OCI-LY1 (cell line): ENCODE results near the gene SENP1.

Experiments
- H2AFZ ChIP-seq: fragments of 200-600 bp; sonication (generic), shearing (Covaris generic); 2 replicates; pipeline ENCODE4 v1.6.0; 2014; ENCODE audit warnings: antibody characterized with exemption, mild to moderate bottlenecking, low read length
- H3F3A ChIP-seq: fragments of 200-600 bp; sonication (generic), shearing (Covaris generic); 2 replicates; pipeline ENCODE4 v1.6.0; 2014; ENCODE audit warnings: mild to moderate bottlenecking, antibody characterized with exemption, low read length, moderate library complexity; ENCODE audit not compliant: insufficient read depth
- H3K27ac ChIP-seq: fragments of 200-600 bp; sonication (generic); 2 replicates; pipeline ENCODE4 v1.5.1; 2014; ENCODE audit warnings: low read length, mixed run types, mild to moderate bottlenecking, low read depth; ENCODE audit not compliant: poor library complexity, severe bottlenecking
- H3K27me3 ChIP-seq: fragments of 200-600 bp; sonication (generic); 2 replicates; pipeline ENCODE4 v1.6.0; 2014; ENCODE audit warnings: antibody characterized with exemption, mild to moderate bottlenecking, low read length, moderate library complexity; ENCODE audit not compliant: insufficient read depth
- H3K36me3 ChIP-seq: fragments of 200-600 bp; sonication (generic); 2 replicates; pipeline ENCODE4 v1.6.1; 2014; ENCODE audit warnings: mild to moderate bottlenecking, antibody characterized with exemption, low read length, moderate library complexity, mixed read lengths; ENCODE audit not compliant: insufficient read depth
- H3K4me1 ChIP-seq: fragments of 200-600 bp; sonication (generic); 2 replicates; pipeline ENCODE4 v1.5.1; 2014; ENCODE audit warnings: mild to moderate bottlenecking, low read length, moderate library complexity; ENCODE audit not compliant: insufficient read depth, severe bottlenecking
- H3K4me2 ChIP-seq: fragments of 200-600 bp; sonication (generic), shearing (Covaris generic); 2 replicates; pipeline ENCODE4 v1.6.1; 2014; ENCODE audit warnings: low read length
- H3K4me3 ChIP-seq: fragments of 200-600 bp; sonication (generic); 2 replicates; pipeline ENCODE4 v1.5.1; 2014; ENCODE audit warnings: low read length, low read depth, mild to moderate bottlenecking, mixed read lengths; ENCODE audit not compliant: poor library complexity, severe bottlenecking
- H3K79me2 ChIP-seq: fragments of 200-600 bp; shearing (Covaris generic); 2 replicates; pipeline ENCODE4 v1.6.1; 2016; ENCODE audit warnings: mixed run types, low read length, mixed read lengths; ENCODE audit not compliant: insufficient read depth
- H3K9ac ChIP-seq: fragments of 200-600 bp; sonication (generic), shearing (Covaris generic); 2 replicates; pipeline ENCODE4 v1.6.1; 2014; ENCODE audit warnings: mild to moderate bottlenecking, low read length, mixed read lengths
- H3K9me2 ChIP-seq: fragments of 200-600 bp; sonication (generic), shearing (Covaris generic); 2 replicates; pipeline ENCODE4 v1.6.1; 2014; ENCODE audit warnings: low read depth, mild to moderate bottlenecking, low read length, mixed read lengths
- H3K9me3 ChIP-seq: fragments of 200-600 bp; shearing (Covaris generic); 2 replicates; pipeline ENCODE4 v1.6.1; 2014; ENCODE audit warnings: low read length, mixed read lengths
- H4K20me1 ChIP-seq: fragments of 200-600 bp; sonication (generic), shearing (Covaris generic); 2 replicates; pipeline ENCODE4 v1.6.0; 2016; ENCODE audit warnings: mild to moderate bottlenecking, low read length; ENCODE audit not compliant: insufficient read depth
- CTCF ChIP-seq: fragments of 200-600 bp; sonication (generic), shearing (Covaris generic); IDR thresholded peaks from 2 replicates; pipeline ENCODE4 v1.5.1; 2017; ENCODE audit warnings: mild to moderate bottlenecking, antibody characterized with exemption, low read length, moderate library complexity, mixed read lengths
- EZH2 ChIP-seq: fragments of 200-600 bp; sonication (generic), shearing (Covaris generic); IDR thresholded peaks from 2 replicates; pipeline ENCODE4 v1.8.0; 2017; ENCODE audit warnings: borderline replicate concordance, mixed run types, mild to moderate bottlenecking, antibody characterized with exemption, low read length, moderate library complexity, mixed read lengths

The SENP1 gene

GRCh38 chr12:48063530-48063929 is 42.3 kb downstream of the SENP1 start:
- Histone ChIP-seq H3K79me2 (no peaks in the 10 kb centered on the region), H3K9me2 (no peaks in the 10 kb centered on the region), H3K27me3 (no peaks in the 10 kb centered on the region), H3F3A (no peaks in the 10 kb centered on the region), H4K20me1 (no peaks in the 10 kb centered on the region), H3K9me3 (0 out of 2 replicates have a peak, but pooled peaks cover 4% of the 10 kb centered on the region), H2AFZ (no peak overlapping the region), H3K4me3 (no peak overlapping the region), H3K27ac (no peak overlapping the region), H3K4me2 (no peak overlapping the region), H3K36me3 (peaks cover 100% of the 10 kb centered on the region), H3K4me1 (no peaks in the 10 kb centered on the region), H3K9ac (no peak overlapping the region)
- TF ChIP-seq EZH2 (no peak), CTCF (no peak)

- Histone ChIP-seq H4K20me1 (no peaks in the 10 kb centered on the region), H3K79me2 (no peaks in the 10 kb centered on the region), H3K4me1 (no peaks in the 10 kb centered on the region), H3K4me3 (no peak overlapping the region), H3K4me2 (no peak overlapping the region), H2AFZ (no peak overlapping the region), H3F3A (no peaks in the 10 kb centered on the region), H3K9me3 (0 out of 2 replicates have a peak, but pooled peaks cover 4% of the 10 kb centered on the region), H3K9ac (no peak overlapping the region), H3K27me3 (no peaks in the 10 kb centered on the region), H3K27ac (no peak overlapping the region), H3K36me3 (peaks cover 89% of the 10 kb centered on the region), H3K9me2 (no peaks in the 10 kb centered on the region)
- TF ChIP-seq CTCF (no peak), EZH2 (no peak)
Observed at GRCh38 chr12:48061938-48062719, 43.8 kb downstream of the SENP1 start.

GRCh38 chr12:48060474-48060873 is 45.4 kb downstream of the SENP1 start:
- no peak overlapping the region for H3K4me2 ChIP-seq
- peaks cover 73% of the 10 kb centered on the region for H3K36me3 ChIP-seq
- no peak for TF ChIP-seq CTCF
- no peak for TF ChIP-seq EZH2
- no peaks in the 10 kb centered on the region for H3K9me2 ChIP-seq
- no peak overlapping the region for H3K4me3 ChIP-seq
- no peaks in the 10 kb centered on the region for H3K79me2 ChIP-seq
- no peaks in the 10 kb centered on the region for H3F3A ChIP-seq
- H3K9me3 ChIP-seq: 0 out of 2 replicates have a peak, but pooled peaks cover 4% of the 10 kb centered on the region
- no peaks in the 10 kb centered on the region for H4K20me1 ChIP-seq
- no peaks in the 10 kb centered on the region for H3K27me3 ChIP-seq
- no peak overlapping the region for H3K9ac ChIP-seq
- H2AFZ ChIP-seq: no peak overlapping the region
- H3K4me1 ChIP-seq: no peaks in the 10 kb centered on the region
- H3K27ac ChIP-seq: no peak overlapping the region
